NCI-H526 treated with DMSO at 0.1 percent for 48 hours (cell line): Measurements from ENCODE around the gene ANKRD44.

Experiments used
- DNase-seq: peaks from one replicate; lab custom pipeline; 2025; lab: John Stamatoyannopoulos, UW

ANKRD44 gene

GRCh38 chr2:197174539-197175094 is 136.0 kb downstream of the ANKRD44 start:
- DNase-seq, result no peak

DNA sequence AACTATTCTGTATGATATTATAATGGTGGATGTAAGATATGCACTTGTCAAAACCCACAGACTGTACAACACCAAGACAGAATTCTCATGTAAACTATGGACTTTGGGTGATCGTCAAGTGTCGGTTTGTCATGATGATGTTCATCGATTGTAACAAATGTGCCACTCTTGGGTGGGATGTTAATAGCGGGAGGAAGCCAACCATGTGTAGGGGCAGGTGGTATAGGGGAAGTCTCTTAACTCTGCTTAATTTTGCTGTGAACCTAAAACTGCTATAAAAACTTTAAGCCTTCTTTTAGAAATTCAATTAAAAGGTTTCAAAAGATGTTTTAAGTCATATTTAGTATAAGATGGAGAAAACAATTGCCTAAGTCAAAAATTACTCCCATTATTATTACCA is 139.0 kb downstream of the ANKRD44 start:
- no peak for DNase-seq

GRCh38 chr2:197170208-197170607 is 140.4 kb downstream of the ANKRD44 start:
- DNase-seq, result no peak

- DNase-seq, result peak; percentile 19
These were observed 141.9 kb downstream of the ANKRD44 start for GRCh38 chr2:197168705-197169104.

GRCh38 chr2:197167608-197168314 is 142.8 kb downstream of the ANKRD44 start:
- no peak for DNase-seq

- DNase-seq, result no peak
These were observed 145.6 kb downstream of the ANKRD44 start for GRCh38 chr2:197165020-197165419.

DNA sequence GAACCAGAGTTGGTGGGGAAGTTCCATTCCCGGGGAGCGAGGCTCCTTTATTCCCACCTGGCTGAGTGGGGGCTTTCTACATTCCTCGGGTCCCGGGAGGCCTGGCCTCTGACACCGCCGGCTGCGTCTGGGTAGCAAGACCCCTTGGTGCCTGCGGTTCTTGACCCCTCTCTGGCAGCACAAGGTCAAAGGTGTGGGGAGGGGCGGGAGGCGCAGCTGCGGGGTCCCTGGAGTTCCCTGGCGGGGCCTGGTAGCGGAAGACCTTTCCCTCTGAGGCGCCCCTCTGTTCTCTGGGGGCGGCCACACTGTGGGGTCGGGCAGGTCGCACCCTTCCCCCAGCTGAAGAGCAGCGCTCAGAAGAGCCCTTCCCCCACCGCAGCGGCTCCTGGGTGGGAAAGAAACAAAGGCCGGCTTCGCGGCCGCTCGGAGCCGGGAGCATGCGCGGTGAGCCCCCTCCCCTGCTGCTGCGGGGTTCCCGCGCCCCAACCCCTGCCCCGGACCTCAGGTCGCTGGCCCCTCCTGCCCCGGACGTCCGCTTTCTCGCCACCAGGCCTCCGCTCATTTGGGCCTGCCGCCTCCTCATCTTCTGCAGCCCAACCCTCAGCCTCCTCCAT is 146.3 kb downstream of the ANKRD44 start:
- DNase-seq, result no peak

DNA sequence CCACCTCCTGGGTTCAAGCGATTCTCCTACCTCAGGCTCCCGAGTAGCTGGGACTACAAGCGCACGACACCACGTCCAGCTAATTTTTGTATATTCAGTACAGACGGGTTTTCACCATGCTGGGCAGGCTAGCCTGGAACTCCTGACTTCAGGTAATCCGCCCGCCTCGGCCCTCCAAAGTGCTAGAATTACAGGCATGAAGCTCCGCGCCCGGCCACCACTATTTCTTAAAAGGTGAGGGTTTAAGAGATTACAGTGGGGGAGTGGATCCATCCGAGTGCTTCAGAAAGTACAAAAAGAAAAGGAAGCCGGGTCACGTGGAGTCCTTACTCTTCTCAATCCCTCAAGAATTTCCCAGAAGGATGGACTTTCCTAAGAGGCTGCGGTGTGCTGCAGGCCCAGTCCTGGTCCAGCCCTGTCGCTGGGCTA is 146.9 kb downstream of the ANKRD44 start:
- no peak for DNase-seq

DNA sequence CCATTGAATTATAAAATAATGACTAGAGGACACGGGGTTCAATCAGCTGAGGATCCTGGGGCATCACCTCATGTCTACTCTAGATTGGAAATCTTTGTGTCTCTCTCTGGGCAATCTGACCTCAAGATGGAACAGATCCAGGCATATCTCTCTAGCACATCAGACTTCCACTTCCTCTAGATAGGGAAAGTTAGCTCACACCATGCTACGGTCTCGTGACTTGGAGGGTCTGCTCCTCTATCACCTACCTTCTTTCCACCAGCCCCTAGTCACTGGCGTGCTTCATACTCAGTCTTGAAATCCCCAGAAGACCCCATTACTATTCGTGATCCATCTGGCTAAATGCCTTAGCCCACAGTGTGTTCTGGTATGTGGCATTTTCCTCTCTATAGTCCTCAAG is 148.8 kb downstream of the ANKRD44 start:
- no peak for DNase-seq

- DNase-seq, result no peak
These were observed 150.8 kb downstream of the ANKRD44 start for GRCh38 chr2:197159661-197160211.

DNA sequence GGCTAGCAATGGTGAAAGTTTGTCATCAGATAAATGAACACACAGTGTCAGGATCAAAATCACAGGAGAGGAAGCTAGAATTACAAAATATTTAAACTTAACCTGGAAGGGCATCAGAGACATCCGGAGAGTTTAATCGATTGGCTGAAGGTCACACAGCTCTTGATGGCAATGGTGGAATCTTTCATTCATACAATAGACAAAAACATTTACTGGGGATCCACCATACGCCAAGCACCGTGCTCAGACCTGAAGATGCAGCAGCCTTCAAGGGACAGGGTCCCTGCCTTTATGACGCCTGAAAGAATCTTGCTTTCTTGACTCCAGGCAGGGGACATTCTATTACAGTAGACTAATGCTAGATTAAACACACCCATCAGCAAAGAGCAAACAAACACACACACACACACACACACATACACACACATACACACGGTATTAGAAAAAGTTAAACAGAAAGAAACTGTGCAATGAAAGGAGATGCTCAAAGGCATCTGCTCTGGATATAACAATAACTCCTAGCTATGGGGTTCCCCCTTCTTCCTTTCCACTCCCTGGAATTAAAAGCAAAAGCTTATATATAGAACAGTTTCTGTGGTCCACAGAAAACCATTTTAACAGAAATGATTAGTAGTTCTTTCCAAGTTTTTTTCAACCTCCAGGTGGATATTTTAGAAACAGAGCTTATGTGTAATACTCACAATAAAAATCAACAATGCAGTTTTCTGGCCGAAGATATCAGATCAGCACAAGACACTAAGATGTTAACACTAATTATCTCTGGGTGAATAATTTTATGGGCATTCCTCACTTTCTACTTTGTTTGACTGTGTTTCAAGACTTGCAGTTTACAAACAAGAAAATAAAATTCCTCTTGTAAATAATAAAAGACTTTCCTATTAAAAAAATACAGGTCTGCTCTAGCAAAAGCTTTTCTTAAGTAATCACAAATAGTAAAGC is 151.7 kb downstream of the ANKRD44 start:
- no peak for DNase-seq

- no peak for DNase-seq
These were observed 152.6 kb downstream of the ANKRD44 start for GRCh38 chr2:197157879-197158537.

DNA sequence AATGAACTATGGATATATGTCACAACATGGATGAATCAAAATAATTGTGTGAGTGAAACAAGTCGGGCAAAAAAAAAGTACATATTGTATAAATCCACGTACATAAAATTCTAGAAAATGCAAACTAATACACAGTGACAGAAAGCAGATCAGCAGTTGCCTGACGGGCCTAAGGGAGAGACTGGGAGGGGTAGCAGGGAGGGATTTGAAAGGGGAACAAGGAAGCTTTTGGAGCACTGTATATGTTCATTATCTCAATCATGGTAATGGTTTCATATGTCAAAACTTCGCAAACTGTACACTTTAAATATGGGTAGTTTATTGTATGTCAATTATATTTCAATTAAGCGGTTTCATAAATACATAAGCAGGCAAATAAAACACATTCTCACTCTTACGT is 153.8 kb downstream of the ANKRD44 start:
- DNase-seq, result no peak

GRCh38 chr2:197152451-197153228 is 157.9 kb downstream of the ANKRD44 start:
- DNase-seq, result no peak

GRCh38 chr2:197149546-197149945 is 161.0 kb downstream of the ANKRD44 start:
- no peak for DNase-seq

DNA sequence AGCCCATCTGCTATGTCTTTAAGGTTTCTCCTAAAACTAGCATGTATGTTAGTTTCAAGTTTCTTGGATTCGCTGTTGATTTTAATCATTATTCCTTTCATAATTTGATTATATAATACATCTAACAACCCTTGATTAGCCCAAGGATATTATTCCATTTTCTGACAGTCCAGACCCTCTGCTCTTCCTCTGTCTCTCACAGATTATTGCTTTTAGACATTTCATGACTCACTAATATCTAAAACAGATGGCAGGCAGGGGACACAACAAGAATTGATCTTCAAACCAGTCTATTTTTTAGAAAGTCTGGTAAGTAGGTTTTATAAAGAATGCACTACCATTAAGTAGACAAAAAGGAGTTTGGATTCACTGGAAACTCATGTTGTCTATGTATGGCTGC is 162.2 kb downstream of the ANKRD44 start:
- no peak for DNase-seq

DNA sequence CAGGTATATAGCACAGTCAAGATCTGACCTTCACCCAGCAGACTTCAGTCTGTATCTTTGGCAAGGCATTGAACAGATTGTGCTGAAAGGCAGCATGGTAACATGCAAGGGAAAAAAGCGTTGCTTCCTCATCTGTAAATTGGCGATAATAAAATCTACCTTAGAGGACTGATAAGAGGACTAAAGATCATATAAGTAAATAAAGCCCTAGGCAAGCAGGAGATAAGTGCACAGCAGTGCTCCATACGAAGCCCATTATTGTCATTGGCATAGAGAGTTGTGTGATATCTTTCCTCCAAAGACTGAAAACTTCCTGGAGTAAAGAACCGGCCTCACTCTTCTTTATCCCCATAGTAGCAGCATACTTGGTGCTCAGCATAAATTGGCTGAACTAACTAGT is 162.6 kb downstream of the ANKRD44 start:
- no peak for DNase-seq

GRCh38 chr2:197146995-197147394 is 163.6 kb downstream of the ANKRD44 start:
- DNase-seq, result no peak

DNA sequence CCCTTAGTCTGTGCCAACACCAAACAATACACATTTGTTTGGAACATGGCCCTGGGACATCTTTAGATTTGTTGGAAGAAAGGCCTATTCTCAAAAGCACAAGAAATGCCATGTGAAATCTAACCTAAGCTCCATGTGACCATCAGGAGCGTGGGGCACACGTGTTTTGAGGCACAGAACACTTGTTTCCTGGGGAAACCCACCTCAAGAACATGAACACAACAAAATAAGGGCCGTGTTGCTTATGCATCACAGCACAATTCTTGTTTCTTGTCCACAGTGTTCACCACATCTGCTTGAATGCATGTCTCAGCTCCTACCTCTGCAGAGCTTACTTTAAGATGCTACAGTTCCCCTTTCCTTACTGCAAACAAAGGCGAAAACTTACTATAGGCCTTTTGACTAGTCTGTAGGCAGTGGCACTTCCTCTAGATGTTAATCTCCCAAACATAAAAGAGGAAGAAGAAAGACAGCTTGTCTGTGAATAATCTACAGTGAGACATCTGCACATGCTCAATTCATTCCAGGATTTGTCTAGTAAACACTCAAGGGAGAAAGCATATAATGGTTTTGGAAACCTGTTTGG is 165.0 kb downstream of the ANKRD44 start:
- no peak for DNase-seq

DNA sequence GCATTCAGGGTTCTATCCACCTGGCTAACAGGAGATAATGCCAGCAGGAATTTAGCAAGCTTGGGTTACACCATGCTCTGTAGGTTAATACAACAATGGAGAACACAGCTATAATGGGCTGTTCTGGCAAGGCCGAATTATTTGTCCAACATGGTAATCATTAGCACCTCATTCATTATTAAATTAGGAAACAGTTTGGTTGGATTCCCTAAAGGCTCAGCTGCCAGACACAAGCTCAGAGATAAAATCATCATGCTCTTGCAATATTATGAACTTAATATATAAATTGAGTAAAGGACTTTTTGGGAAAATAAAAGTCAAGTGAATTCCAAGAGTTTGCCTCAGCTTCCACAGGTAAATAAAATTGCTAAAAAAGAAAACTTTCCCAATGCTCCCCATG is 166.4 kb downstream of the ANKRD44 start:
- DNase-seq, result no peak
